Inflammatory macrophage treated with lipopolysaccharide for 1 hour (primary cell): Measurements from ENCODE around the gene WDR87.
"Not testable (repeated sequence)": the region's sequence is repeated elsewhere in the genome, so short reads cannot be mapped to it uniquely, and the experiment has no call there.

Experiments
- DNase-seq, 2 donors: peaks; one replicate each; pipeline ENCODE4 v3.0.0-alpha.2; 2020 to 2022

WDR87 gene

DNA sequence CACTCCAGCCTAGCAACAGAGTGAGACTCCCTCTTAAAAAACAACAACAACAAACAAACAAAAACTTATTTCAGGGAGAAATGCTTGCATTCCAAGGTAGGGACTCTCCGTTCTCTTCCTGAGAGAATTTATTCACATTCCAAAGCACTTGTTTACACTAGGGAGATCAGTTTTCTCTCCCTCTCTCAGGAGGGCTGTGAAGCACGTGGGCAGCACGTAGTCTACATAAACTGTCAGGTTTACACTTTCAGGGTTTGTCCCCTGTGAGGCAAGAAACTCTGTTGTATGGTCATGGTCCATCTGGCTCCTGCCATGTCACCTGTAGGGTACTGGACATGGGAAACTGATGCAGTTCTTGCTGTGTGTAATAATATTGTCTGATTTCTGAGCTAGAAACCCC lies 31.6 kb downstream of the WDR87 start:
- DNase-seq, result no peak

DNA sequence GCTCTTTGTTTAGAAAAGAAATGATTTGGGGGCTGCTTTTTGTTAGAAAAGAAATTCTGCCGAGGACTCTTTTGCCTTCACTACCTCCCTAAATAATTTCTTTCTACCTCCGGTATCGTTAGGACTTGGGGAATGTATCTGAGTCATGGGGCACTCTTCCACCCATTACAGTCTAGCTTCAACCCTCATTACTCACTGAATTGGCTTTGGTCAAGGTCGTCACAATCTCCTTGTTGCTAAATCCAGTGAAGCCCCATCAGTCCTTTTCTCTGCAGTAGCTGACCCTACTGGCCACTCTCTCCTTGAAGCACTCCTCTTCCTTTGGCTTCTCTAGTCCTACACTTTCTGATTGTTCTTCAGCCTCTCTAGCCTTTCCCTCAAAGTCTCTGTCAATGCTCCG lies 34.0 kb downstream of the WDR87 start:
- no peak for DNase-seq

DNA sequence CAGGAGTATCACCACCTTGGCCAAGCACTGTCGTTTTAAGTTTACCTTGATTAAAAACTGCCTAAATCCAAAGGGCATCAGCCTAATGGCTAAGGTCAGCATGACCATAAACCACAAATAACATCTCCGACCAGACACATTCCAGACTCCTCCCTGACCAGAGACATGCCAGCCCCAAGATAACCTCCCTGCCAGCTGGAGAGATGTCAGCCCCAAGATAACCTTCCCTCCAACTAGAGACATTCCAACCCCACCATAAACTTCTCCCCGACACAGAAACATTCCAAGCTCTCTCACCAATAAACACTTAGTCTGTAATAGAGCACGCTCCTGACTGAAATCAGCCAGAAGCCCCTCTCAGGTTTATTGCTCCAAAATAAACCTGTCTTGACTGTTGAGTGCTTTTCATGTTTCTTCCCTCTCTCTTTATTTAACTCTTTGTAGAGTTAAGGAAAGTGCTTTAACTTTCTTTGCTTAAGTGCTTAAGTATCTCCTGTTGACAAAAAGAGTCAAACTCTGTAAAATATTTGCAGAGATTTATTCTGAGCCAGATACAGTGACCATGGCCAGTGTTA lies 36.5 kb downstream of the WDR87 start:
- DNase-seq, result no peak

DNA sequence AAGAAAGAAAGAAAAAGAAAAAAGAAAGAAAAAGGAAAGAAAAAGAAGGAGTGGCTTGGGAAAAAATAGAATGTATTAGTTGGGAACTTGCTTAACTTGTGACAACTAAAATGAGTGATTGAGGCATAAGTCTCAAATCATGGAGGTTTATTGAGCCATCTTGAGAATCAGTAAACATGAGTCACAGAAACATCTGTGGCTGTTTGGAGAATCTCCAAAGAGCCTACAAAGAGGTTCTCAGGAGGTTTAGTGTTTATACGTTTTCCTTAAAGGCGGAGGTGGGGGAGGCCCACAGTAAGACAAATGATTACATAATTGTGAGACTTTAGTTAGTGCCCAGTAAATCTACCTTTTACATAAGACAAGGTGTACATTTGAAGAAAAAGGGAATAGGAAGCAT lies 38.6 kb downstream of the WDR87 start:
- no peak for DNase-seq

DNA sequence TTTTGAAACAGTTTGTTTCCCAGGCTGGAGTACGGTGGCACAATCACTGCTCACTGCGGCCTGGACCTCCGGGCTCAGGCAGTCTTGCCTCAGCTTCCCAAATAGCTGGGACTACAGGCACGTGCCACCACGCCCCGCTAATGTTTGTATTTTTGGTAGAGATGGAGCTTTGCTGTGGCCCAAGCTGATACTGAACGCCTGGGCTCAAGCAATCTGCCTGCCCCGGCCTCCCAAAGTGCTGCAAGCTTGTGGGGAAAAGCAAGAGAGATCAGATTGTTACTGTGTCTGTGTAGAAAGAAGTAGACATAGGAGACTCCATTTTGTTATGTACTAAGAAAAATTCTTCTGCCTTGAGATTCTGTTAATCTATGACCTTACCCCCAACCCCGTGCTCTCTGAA lies 40.5 kb downstream of the WDR87 start:
- not testable (repeated sequence) for DNase-seq

DNA sequence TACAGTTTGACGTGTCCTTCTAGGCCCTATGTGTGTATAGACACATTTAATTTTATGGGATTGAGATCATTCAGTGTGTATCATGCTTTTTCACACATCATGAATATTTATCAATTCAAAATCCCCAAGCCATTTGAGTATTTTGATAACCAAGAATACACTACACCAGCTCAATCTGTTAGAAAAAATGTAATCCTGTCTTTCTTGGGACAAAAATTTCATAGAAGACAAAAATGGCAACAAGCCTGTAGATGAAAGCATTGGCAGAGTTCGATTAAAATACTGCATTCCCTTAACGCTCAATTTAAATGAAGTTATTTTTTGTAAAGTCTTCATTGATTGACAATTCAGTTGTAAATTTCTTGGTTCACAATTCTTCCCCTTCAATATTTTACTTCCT lies 41.9 kb downstream of the WDR87 start:
- no peak for DNase-seq

DNA sequence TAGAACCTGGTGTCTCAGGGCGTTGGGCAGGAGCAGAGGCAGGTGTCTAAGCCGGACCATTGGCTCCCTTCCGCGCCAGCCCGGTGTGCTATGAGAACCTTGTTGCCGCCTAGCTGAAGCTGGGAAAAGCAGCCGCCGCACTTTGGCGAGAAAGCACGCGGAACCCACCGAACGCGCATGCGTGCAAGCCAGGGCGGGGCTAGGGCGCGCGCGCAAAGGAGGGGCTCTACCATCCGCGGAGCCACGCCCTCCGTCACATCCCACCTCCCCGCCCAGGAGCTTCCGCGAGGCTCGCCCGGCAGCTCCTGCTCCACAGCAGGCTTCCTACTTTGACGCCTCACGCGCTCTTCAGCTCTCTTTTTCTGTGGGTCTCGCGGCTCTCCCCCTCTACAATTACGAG lies 51.3 kb downstream of the WDR87 start:
- no peak for DNase-seq

DNA sequence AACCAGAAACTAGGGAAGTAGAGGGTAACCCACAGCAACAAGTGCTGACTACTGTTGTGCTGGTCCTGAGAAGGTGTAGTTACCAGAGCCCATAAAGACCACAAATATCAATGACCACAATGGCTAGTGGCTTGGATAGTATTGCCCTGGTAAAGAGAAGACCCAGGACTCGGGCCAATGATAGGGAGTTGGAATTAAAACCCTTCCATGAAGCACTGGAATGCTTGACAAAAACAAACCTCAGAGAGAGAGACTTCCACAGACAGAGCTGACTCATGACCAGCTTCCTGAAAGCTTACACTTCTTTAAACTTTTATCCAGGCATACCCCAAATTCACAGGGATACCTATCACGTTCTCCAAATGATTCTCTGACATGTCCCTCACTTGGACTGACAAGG lies 60.5 kb downstream of the WDR87 start:
- no peak for DNase-seq
